ENCODE data around the gene TYMS. TPM values are rescaled to one million over a fixed set of nuclear protein-coding genes. Genes with fewer than 3 reads are reported as not detected.

The TYMS gene
- total and polyA plus RNA-seq, 10 of the 15 experiments (the other 5 are each of a cell fraction or from before 2014, with no cell fraction given), result 34.8 to 524 (median 219) TPM

- no peaks in the 10 kb centered on the region for H3K4me1 ChIP-seq (ENCODE audit: control insufficient read depth, insufficient read depth, low read length)
- in situ Hi-C loops (cut with MboI), result no loop called here
- FAIRE-seq, result no peak
- H3K79me2 ChIP-seq (ENCODE audit: control insufficient read depth, insufficient read depth, low read length), result no peaks in the 10 kb centered on the region
- RAD21 ChIA-PET (ENCODE audit: unreplicated experiment), result no interaction called here
- DNase-seq (ENCODE audit: low read depth, low spot score), result no peak
- H3K9ac ChIP-seq (ENCODE audit: control insufficient read depth, insufficient read depth, low read length), result no peak overlapping the region
- no TSS peak for BruUV-seq (replicated peaks)
- CTCF ChIA-PET, result no interaction called here
- TF ChIP-seq REST (IDR thresholded peaks at IDR 0.05; ENCODE audit: low read depth, low read length), result no peak
- TF ChIP-seq POLR2A (IDR thresholded peaks at IDR 0.05; ENCODE audit: low read depth, low read length), result peak; percentile 42; the same call in 1 of the 2 replicates
- no peaks in the 10 kb centered on the region for H3K9me3 ChIP-seq (replicated peaks; ENCODE audit: control insufficient read depth, insufficient read depth, low read length)
- no peaks in the 10 kb centered on the region for H3K27me3 ChIP-seq (replicated peaks in 1 of 2; ENCODE audit: control insufficient read depth in 2 of 2, insufficient read depth in 2 of 2, low read length in 1 of 2)
- peaks cover 0 to 13% of the 10 kb centered on the region in 2 experiments; a peak in 3 of 4 replicates for H3K36me3 ChIP-seq (ENCODE audit: control insufficient read depth in 2 of 2, insufficient read depth in 2 of 2, low read length in 1 of 2)
- SMC1A ChIA-PET (ENCODE audit: uncharacterized antibody, unreplicated experiment), result interaction anchor here (0.6 to 1.5 kb wide), 2 partner anchors 53 to 1407 kb away, joined by 3 to 4 read pairs; no protein-coding TSS in a partner anchor
- no peaks in the 10 kb centered on the region for H4K20me1 ChIP-seq (ENCODE audit: control insufficient read depth, insufficient read depth)
- no peak overlapping the region for H3K27ac ChIP-seq (ENCODE audit: control insufficient read depth, insufficient read depth)
- POLR2A ChIA-PET, result no interaction called here
- H3K4me3 ChIP-seq, result no peak overlapping the region
- H3K4me2 ChIP-seq (ENCODE audit: control insufficient read depth, insufficient read depth), result no peak overlapping the region
- ATAC-seq, result no peak
- 95% methylated on average over 15 of the region's 15 CpGs for WGBS (ENCODE audit: insufficient coverage, insufficient replicate concordance, low lambda C conversion rate, missing lambda C conversion rate)
- intact Hi-C loops (cut with micrococcal nuclease; ENCODE audit: unreplicated experiment), result loop anchor here (5.0 kb wide), 1 partner anchor 56 kb away; no protein-coding TSS in a partner anchor
- H2AFZ ChIP-seq (ENCODE audit: control insufficient read depth, low read depth, low read length), result no peak overlapping the region
Observed at GRCh38 chr18:678482-679182, 21.2 kb downstream of the TYMS start.

- intact Hi-C loops (cut with micrococcal nuclease; ENCODE audit: unreplicated experiment), result loop anchor here (5.0 kb wide), 1 partner anchor 57 kb away; no protein-coding TSS in a partner anchor
- DNase-seq (ENCODE audit: low read depth, low spot score) (no peak), ATAC-seq (no peak), FAIRE-seq (no peak)
- H3K36me3 ChIP-seq (ENCODE audit: control insufficient read depth in 2 of 2, insufficient read depth in 2 of 2, low read length in 1 of 2), result peaks cover 0 to 13% of the 10 kb centered on the region in 2 experiments; a peak in 3 of 4 replicates
- no peaks in the 10 kb centered on the region for H3K4me1 ChIP-seq (ENCODE audit: control insufficient read depth, insufficient read depth, low read length)
- no peak overlapping the region for H3K4me2 ChIP-seq (ENCODE audit: control insufficient read depth, insufficient read depth)
- H3K4me3 ChIP-seq, result no peak overlapping the region
- no peaks in the 10 kb centered on the region for H3K9me3 ChIP-seq (replicated peaks; ENCODE audit: control insufficient read depth, insufficient read depth, low read length)
- H3K27me3 ChIP-seq (replicated peaks in 1 of 2; ENCODE audit: control insufficient read depth in 2 of 2, insufficient read depth in 2 of 2, low read length in 1 of 2), result no peaks in the 10 kb centered on the region
- CTCF ChIA-PET, result no interaction called here
- H3K79me2 ChIP-seq (ENCODE audit: control insufficient read depth, insufficient read depth, low read length), result no peaks in the 10 kb centered on the region
- no TSS peak for BruUV-seq (replicated peaks)
- in situ Hi-C loops (cut with MboI), result no loop called here
- H2AFZ ChIP-seq (ENCODE audit: control insufficient read depth, low read depth, low read length), result no peak overlapping the region
- 95% methylated on average over 4 of the region's 4 CpGs for WGBS (ENCODE audit: insufficient coverage, insufficient replicate concordance, low lambda C conversion rate, missing lambda C conversion rate)
- SMC1A ChIA-PET (ENCODE audit: uncharacterized antibody, unreplicated experiment), result interaction anchor here (0.7 kb wide), 1 partner anchor 90 kb away, joined by 3 read pairs; no protein-coding TSS in a partner anchor
- no peak overlapping the region for H3K9ac ChIP-seq (ENCODE audit: control insufficient read depth, insufficient read depth, low read length)
- no peaks in the 10 kb centered on the region for H4K20me1 ChIP-seq (ENCODE audit: control insufficient read depth, insufficient read depth)
- H3K27ac ChIP-seq (ENCODE audit: control insufficient read depth, insufficient read depth), result no peak overlapping the region
- RAD21 ChIA-PET (ENCODE audit: unreplicated experiment), result no interaction called here
- POLR2A ChIA-PET, result no interaction called here
- TF ChIP-seq ZBED1 (IDR thresholded peaks at IDR 0.05; ENCODE audit: borderline replicate concordance), result no peak
- no peak for TF ChIP-seq USF2 (IDR thresholded peaks at IDR 0.05; ENCODE audit: borderline replicate concordance, low read depth, low read length)
- TF ChIP-seq SMAD5 (IDR thresholded peaks at IDR 0.05; ENCODE audit: low read depth), result no peak
- TF ChIP-seq RFX5 (IDR thresholded peaks at IDR 0.05; ENCODE audit: low read depth, low read length), result no peak
- no peak for TF ChIP-seq RCOR1 (conservative IDR thresholded peaks at IDR 0.05; ENCODE audit: low read depth, low read length)
- TF ChIP-seq HDGF (IDR thresholded peaks at IDR 0.05), result no peak
- TF ChIP-seq YY1 (IDR thresholded peaks at IDR 0.05; ENCODE audit: low read depth, low read length), result no peak
- TF ChIP-seq CBX5 (IDR thresholded peaks at IDR 0.05; ENCODE audit: low read depth), result no peak
- TF ChIP-seq IKZF2 (IDR thresholded peaks at IDR 0.05), result no peak
Observed at GRCh38 chr18:679516-679915, 22.1 kb downstream of the TYMS start.

Measured in GM12878 (cell line).